Mesendoderm (in vitro differentiated cells): ENCODE measurements around the gene UBAC1. TPM values are rescaled to one million over a fixed set of nuclear protein-coding genes. Genes with fewer than 3 reads are reported as not detected.
A peak's percentile ranks its signal among the peaks of the same experiment; 100 is the strongest.

ENCODE experiments used
- DNase-seq: peaks from one replicate; pipeline ENCODE4 v3.0.0; 2013
- H2AK5ac ChIP-seq: 2 replicates; pipeline ENCODE4 v1.6.1; 2013; ENCODE audit warnings: low read length, inconsistent platforms
- H2BK120ac ChIP-seq: 2 replicates; pipeline ENCODE4 v1.6.1; 2013; ENCODE audit warnings: low read depth, mild to moderate bottlenecking, low read length, moderate library complexity, mixed read lengths
- H2BK15ac ChIP-seq: replicated peaks from 2 replicates; pipeline ENCODE4 v1.6.1; 2013; ENCODE audit warnings: low read depth, mild to moderate bottlenecking, moderate library complexity
- H2BK5ac ChIP-seq: 2 replicates; pipeline ENCODE4 v1.6.1; 2013; ENCODE audit warnings: low read length, inconsistent platforms
- H3K18ac ChIP-seq: 2 replicates; pipeline ENCODE4 v1.6.1; 2013; ENCODE audit warnings: mild to moderate bottlenecking, low read length, mixed read lengths
- H3K23ac ChIP-seq: one replicate; pipeline ENCODE4 v1.6.1; 2013; ENCODE audit warnings: low read length
- H3K27ac ChIP-seq: 2 replicates; pipeline ENCODE4 v1.5.1; 2013; ENCODE audit warnings: low read depth, mild to moderate bottlenecking, inconsistent platforms, low read length, moderate library complexity
- H3K27me3 ChIP-seq: 2 replicates; pipeline ENCODE4 v1.6.1; 2013; ENCODE audit warnings: low read length, control low read depth, mild to moderate bottlenecking, inconsistent platforms; ENCODE audit not compliant: insufficient read depth, poor library complexity
- H3K36me3 ChIP-seq: 2 replicates; pipeline ENCODE4 v1.6.1; 2013; ENCODE audit warnings: low read length, inconsistent platforms; ENCODE audit not compliant: control insufficient read depth, insufficient read depth
- H3K4ac ChIP-seq: one replicate; pipeline ENCODE4 v1.6.1; 2013; ENCODE audit warnings: low read depth, mild to moderate bottlenecking, low read length, moderate library complexity
- H3K4me1 ChIP-seq: 2 replicates; pipeline ENCODE4 v1.6.1; 2013; ENCODE audit warnings: low read depth, low read length, inconsistent platforms; ENCODE audit not compliant: control insufficient read depth
- H3K4me2 ChIP-seq: 2 replicates; pipeline ENCODE4 v1.6.1; 2013; ENCODE audit warnings: low read length
- H3K4me3 ChIP-seq: 2 replicates; pipeline ENCODE4 v1.5.1; 2013; ENCODE audit warnings: mild to moderate bottlenecking, low read length
- H3K56ac ChIP-seq: one replicate; pipeline ENCODE4 v1.6.1; 2013; ENCODE audit warnings: low read length
- H3K79me1 ChIP-seq: 2 replicates; pipeline ENCODE4 v1.6.1; 2013; ENCODE audit warnings: low read length, inconsistent platforms
- H3K79me2 ChIP-seq: 2 replicates; pipeline ENCODE4 v1.6.1; 2013; ENCODE audit warnings: mild to moderate bottlenecking, low read length; ENCODE audit not compliant: control insufficient read depth, insufficient read depth
- H3K9ac ChIP-seq: 2 replicates; pipeline ENCODE4 v1.6.1; 2013; ENCODE audit warnings: low read length, inconsistent platforms
- H4K5ac ChIP-seq: one replicate; pipeline ENCODE4 v1.6.1; 2013; ENCODE audit warnings: low read length
- H4K8ac ChIP-seq: one replicate; pipeline ENCODE4 v1.6.1; 2013; ENCODE audit warnings: low read depth, mild to moderate bottlenecking, control low read depth, low read length, moderate library complexity
- WGBS: extraction: QIAGEN DNeasy Blood & Tissue Kit; methylation state at CpG from one replicate; pipeline ENCODE4 v1.1.7; 2013; ENCODE audit warnings: low lambda C conversion rate, missing lambda C conversion rate; ENCODE audit not compliant: insufficient coverage; ENCODE audit errors: extremely low coverage; 5-methylcytosine and 5-hydroxymethylcytosine counted together
- polyA plus RNA-seq, 2 experiments: library from polyadenylated mRNA; stranded (reverse); fragments of 200-250 nt; gene quantifications; one replicate each; pipeline ENCODE4 v1.2.3, GENCODE V29; 2013

UBAC1 gene
- 43.4 TPM for polyA plus RNA-seq (2013, experiment 1 of 2)
- polyA plus RNA-seq (2013, experiment 2 of 2) = 42.5 TPM

DNA sequence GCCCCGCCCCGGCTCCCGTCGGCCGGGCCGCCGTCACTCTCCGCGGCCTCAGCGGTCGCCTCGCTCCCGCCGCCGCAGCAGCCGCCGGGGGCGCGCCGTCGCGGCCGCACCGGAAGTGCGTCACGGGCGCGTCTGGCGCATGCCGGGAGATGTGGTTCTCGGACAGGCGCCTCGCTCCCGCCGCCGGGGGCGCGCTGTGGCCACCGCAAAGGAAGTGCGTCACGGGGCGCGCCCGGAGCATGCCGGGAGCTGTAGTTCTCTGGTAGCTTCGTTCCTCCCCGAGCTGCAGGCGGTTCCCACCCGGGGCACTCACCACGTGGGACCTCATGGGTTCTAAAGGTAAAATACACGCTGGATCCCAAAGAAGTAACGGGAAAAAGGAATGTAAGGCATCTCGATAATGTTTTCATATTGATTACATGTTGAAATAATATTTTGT, at the start of gene UBAC1:
Gene UBAC1 (minus strand): TSS at position 97 of the 439 bp plus-strand sequence. CDS start 211 bp downstream, outside the sequence.
- WGBS = no CpG with 5 or more reads among the region's 53 CpGs

DNA sequence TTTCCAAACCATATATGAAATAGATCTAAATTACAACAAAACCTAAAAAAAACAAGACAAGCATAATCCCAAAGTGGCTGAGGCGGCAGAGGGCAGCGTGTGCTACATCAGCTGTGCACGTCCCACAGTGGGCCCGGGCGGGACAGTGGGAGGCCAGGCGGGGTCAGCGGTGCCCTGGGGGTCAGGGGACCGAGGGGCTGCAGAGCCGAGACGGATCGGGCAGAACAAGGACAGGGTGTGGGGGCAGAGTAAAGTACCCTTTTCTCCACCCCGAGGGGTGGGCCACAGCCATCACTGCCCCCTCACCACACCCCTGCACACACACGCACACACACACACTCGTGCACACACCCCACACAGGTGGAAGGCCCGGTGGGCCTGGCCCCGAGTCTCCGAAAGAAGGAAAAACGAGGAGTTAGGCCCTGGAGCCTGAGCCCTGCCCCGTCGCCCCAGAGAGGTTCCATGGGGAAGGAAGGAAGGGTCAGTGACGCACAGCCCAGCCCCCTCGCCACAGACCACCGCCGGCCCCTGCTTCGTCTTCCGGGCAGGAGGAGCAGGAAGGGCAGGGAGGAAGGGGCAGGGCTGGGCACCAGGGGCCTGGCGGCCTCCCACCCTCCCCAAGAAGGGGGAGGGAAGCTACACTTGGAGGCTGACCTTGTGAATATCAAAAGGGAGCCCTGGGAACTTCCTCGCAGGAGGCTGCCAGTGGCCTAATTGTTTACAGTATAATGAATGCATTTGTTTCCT, 49.6 kb upstream of the UBAC1 start:
- Histone ChIP-seq H3K79me2 (no peaks in the 10 kb centered on the region), H2BK120ac (no peak overlapping the region), H4K5ac (no peak overlapping the region), H2AK5ac (no peak overlapping the region), H3K4me1 (no peaks in the 10 kb centered on the region), H3K4me2 (no peak overlapping the region), H3K56ac (peak overlapping the region; percentile 62), H3K23ac (no peak overlapping the region), H3K27ac (no peak overlapping the region), H2BK5ac (no peak overlapping the region), H3K36me3 (no peaks in the 10 kb centered on the region), H3K79me1 (no peaks in the 10 kb centered on the region), H3K4ac (no peak overlapping the region), H2BK15ac (no peak overlapping the region), H3K9ac (peak overlapping the region; percentile 21), H4K8ac (no peak overlapping the region), H3K4me3 (no peak overlapping the region), H3K27me3 (no peaks in the 10 kb centered on the region), H3K18ac (no peak overlapping the region)
- WGBS = no CpG with 5 or more reads among the region's 28 CpGs
- no peak for DNase-seq

More for the DNA sequence above, at the start of gene UBAC1:
- Histone ChIP-seq H3K4ac (no peak within 1 kb of the TSS), H3K79me2 (peaks cover 24% of the 10 kb centered on the region), H3K23ac (no peak within 1 kb of the TSS), H3K4me3 (peak within 1 kb of the TSS; percentile 79), H3K4me2 (peak within 1 kb of the TSS; percentile 78), H3K36me3 (no peaks in the 10 kb centered on the region), H3K79me1 (peaks cover 15% of the 10 kb centered on the region), H3K9ac (peak within 1 kb of the TSS; percentile 84), H3K27me3 (no peaks in the 10 kb centered on the region), H3K4me1 (peaks cover 3% of the 10 kb centered on the region), H2BK5ac (no peak within 1 kb of the TSS), H4K8ac (no peak within 1 kb of the TSS), H2BK120ac (no peak within 1 kb of the TSS), H3K56ac (peak within 1 kb of the TSS; percentile 90), H2BK15ac (no peak within 1 kb of the TSS), H3K18ac (peak within 1 kb of the TSS; percentile 72), H4K5ac (no peak within 1 kb of the TSS), H3K27ac (no peak within 1 kb of the TSS), H2AK5ac (no peak within 1 kb of the TSS)
- peak; percentile 97 for DNase-seq

GRCh38 chr9:136010176-136010575, 49.0 kb upstream of the UBAC1 start:
- no peak overlapping the region for H2BK15ac ChIP-seq
- H2BK120ac ChIP-seq = no peak overlapping the region
- no peak overlapping the region for H3K4ac ChIP-seq
- H3K56ac ChIP-seq = peak overlapping the region; percentile 0
- H3K23ac ChIP-seq = no peak overlapping the region
- H4K5ac ChIP-seq = no peak overlapping the region
- no peak overlapping the region for H3K27ac ChIP-seq
- H2AK5ac ChIP-seq = no peak overlapping the region
- no peak for DNase-seq
- no peak overlapping the region for H3K4me2 ChIP-seq
- H3K27me3 ChIP-seq = no peaks in the 10 kb centered on the region
- H3K9ac ChIP-seq = no peak overlapping the region
- H3K18ac ChIP-seq = no peak overlapping the region
- no peak overlapping the region for H4K8ac ChIP-seq
- H3K79me2 ChIP-seq = no peaks in the 10 kb centered on the region
- no peaks in the 10 kb centered on the region for H3K36me3 ChIP-seq
- H2BK5ac ChIP-seq = no peak overlapping the region
- no CpG with 5 or more reads among the region's 17 CpGs for WGBS
- no peak overlapping the region for H3K4me3 ChIP-seq
- no peaks in the 10 kb centered on the region for H3K4me1 ChIP-seq
- H3K79me1 ChIP-seq = no peaks in the 10 kb centered on the region

GRCh38 chr9:136009516-136009915, 48.3 kb upstream of the UBAC1 start:
- Histone ChIP-seq H3K4ac (no peak overlapping the region), H3K23ac (no peak overlapping the region), H3K9ac (no peak overlapping the region), H2BK5ac (no peak overlapping the region), H4K5ac (no peak overlapping the region), H3K18ac (no peak overlapping the region), H3K4me3 (no peak overlapping the region), H3K79me1 (no peaks in the 10 kb centered on the region), H3K27me3 (no peaks in the 10 kb centered on the region), H3K4me2 (no peak overlapping the region), H3K36me3 (no peaks in the 10 kb centered on the region), H2BK120ac (no peak overlapping the region), H4K8ac (no peak overlapping the region), H2BK15ac (no peak overlapping the region), H2AK5ac (no peak overlapping the region), H3K79me2 (no peaks in the 10 kb centered on the region), H3K4me1 (no peaks in the 10 kb centered on the region), H3K27ac (no peak overlapping the region), H3K56ac (no peak overlapping the region)
- no peak for DNase-seq
- WGBS = no CpG with 5 or more reads among the region's 16 CpGs

DNA sequence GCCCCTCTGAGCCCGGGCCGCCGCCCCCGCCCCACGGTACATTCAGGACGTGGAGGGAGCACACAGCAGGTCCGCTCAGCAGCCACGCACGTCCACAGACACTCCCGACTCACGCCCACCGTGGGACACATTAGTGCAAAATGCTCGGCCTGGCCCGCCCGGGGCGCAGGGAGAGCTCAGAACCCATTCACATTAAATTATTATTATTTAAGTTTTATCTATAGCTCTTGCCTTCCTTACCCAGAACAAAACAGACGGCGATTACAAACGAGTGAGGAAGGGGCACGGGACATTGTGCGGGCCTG, 47.5 kb upstream of the UBAC1 start:
- Histone ChIP-seq H3K4me3 (no peak overlapping the region), H3K56ac (no peak overlapping the region), H4K8ac (no peak overlapping the region), H2BK120ac (no peak overlapping the region), H3K4me1 (no peaks in the 10 kb centered on the region), H3K79me1 (no peaks in the 10 kb centered on the region), H3K27me3 (no peaks in the 10 kb centered on the region), H3K27ac (no peak overlapping the region), H3K36me3 (no peaks in the 10 kb centered on the region), H3K23ac (no peak overlapping the region), H2BK15ac (no peak overlapping the region), H3K9ac (no peak overlapping the region), H3K4ac (no peak overlapping the region), H3K79me2 (no peaks in the 10 kb centered on the region), H3K4me2 (no peak overlapping the region), H4K5ac (no peak overlapping the region), H2BK5ac (no peak overlapping the region), H3K18ac (no peak overlapping the region), H2AK5ac (no peak overlapping the region)
- DNase-seq = no peak
- no CpG with 5 or more reads among the region's 21 CpGs for WGBS
